Fibroblast of villous mesenchyme (primary cell): ENCODE measurements around the gene SHOC1. TPM values are rescaled to one million over a fixed set of nuclear protein-coding genes. Genes with fewer than 3 reads are reported as not detected.

Source experiments
- DNase-seq: peaks from one replicate; pipeline ENCODE4 v3.0.0-alpha.2; 2010; ENCODE audit warnings: low read depth
- H3K4me3 ChIP-seq: 2 replicates; pipeline ENCODE4 v1.5.1; 2011; ENCODE audit warnings: low read depth, mild to moderate bottlenecking, low read length
- CTCF ChIP-seq: IDR thresholded peaks from 2 replicates; pipeline ENCODE4 v1.5.1; 2012; ENCODE audit warnings: low read depth, mild to moderate bottlenecking, low read length; ENCODE audit not compliant: insufficient read depth
- small RNA-seq: library from RNA; depleted of rRNA; stranded (forward); fragments of <200 nt; gene quantifications from one replicate; pipeline ENCODE3, GENCODE V24; 2012
- total RNA-seq: library from RNA; depleted of rRNA; stranded (reverse); fragments of >200 nt; gene quantifications from 2 replicates; pipeline ENCODE4 v1.2.3, GENCODE V29; 2012

Gene SHOC1
- total RNA-seq, 1 donor, result under 0.01 TPM

GRCh38 chr9:111759762-111760639, 34.7 kb downstream of the SHOC1 start:
- no peak overlapping the region for H3K4me3 ChIP-seq
- DNase-seq, result peak; percentile 91
- peak; percentile 66 for TF ChIP-seq CTCF

- no peak for TF ChIP-seq CTCF
- DNase-seq, result no peak
- H3K4me3 ChIP-seq, result no peak overlapping the region
Measured at GRCh38 chr9:111754800-111755199, 39.9 kb downstream of the SHOC1 start.

- no peak for DNase-seq
- no peak overlapping the region for H3K4me3 ChIP-seq
- TF ChIP-seq CTCF, result no peak
Measured at GRCh38 chr9:111752455-111752854, 42.3 kb downstream of the SHOC1 start.

Small RNA genes within 50 kb of the gene (small RNA-seq; reads per million reads assigned to genes)
- not detected for gene RNU6-1013P

Other genes starting within 250 kb of the SHOC1 start
- 85.4 and 116 TPM in 2 replicates for gene PTGR1, start 195.3 kb downstream of the SHOC1 start, total RNA-seq
- gene DNAJC25, start 163.6 kb downstream of the SHOC1 start, total RNA-seq, result 7.1 and 9.9 TPM in 2 replicates
- gene GNG10, start 133.3 kb downstream of the SHOC1 start, total RNA-seq, result 82.8 and 108 TPM in 2 replicates
- gene UGCG, start 101.9 kb upstream of the SHOC1 start, total RNA-seq, result 179 and 399 TPM in 2 replicates